Mesenchymal stem cell (in vitro differentiated cells and primary cell): ENCODE measurements around the gene ATG9A.

Source experiments
- DNase-seq: peaks from one replicate; pipeline ENCODE4 v3.0.0-alpha.2; 2013
- H2AFZ ChIP-seq: one replicate; pipeline ENCODE4 v1.6.1; 2013; ENCODE audit warnings: low read depth, mild to moderate bottlenecking, control low read depth, inconsistent platforms, low read length, moderate library complexity
- H2AK5ac ChIP-seq: 2 replicates; pipeline ENCODE4 v1.6.1; 2013; ENCODE audit warnings: low read length, moderate library complexity, mild to moderate bottlenecking, inconsistent platforms; ENCODE audit not compliant: severe bottlenecking
- H2BK120ac ChIP-seq: one replicate; pipeline ENCODE4 v1.6.1; 2013; ENCODE audit warnings: low read depth, mild to moderate bottlenecking, inconsistent platforms, low read length, moderate library complexity
- H2BK12ac ChIP-seq, 2 experiments: one replicate each; pipeline ENCODE4 v1.6.1; 2013; ENCODE audit warnings: inconsistent platforms in 2 of 2, low read length in 2 of 2, mild to moderate bottlenecking in 2 of 2, moderate library complexity in 2 of 2, control low read depth in 1 of 2
- H2BK15ac ChIP-seq: one replicate; pipeline ENCODE4 v1.6.1; 2013; ENCODE audit warnings: mild to moderate bottlenecking, low read depth, inconsistent platforms; ENCODE audit not compliant: poor library complexity, severe bottlenecking
- H2BK5ac ChIP-seq: 2 replicates; pipeline ENCODE4 v1.6.1; 2013; ENCODE audit warnings: low read depth, mild to moderate bottlenecking, low read length, control low read depth, inconsistent platforms; ENCODE audit not compliant: poor library complexity, severe bottlenecking
- H3K14ac ChIP-seq, 2 experiments: one replicate each; pipeline ENCODE4 v1.6.1; 2013; ENCODE audit warnings: inconsistent platforms in 2 of 2, low read length in 2 of 2, control low read depth in 1 of 2, mild to moderate bottlenecking in 1 of 2, moderate library complexity in 1 of 2
- H3K18ac ChIP-seq, 2 experiments: one replicate each; pipeline ENCODE4 v1.6.1; 2013; ENCODE audit warnings: inconsistent platforms in 2 of 2, low read length in 2 of 2, control low read depth in 1 of 2, low read depth in 1 of 2, mild to moderate bottlenecking in 1 of 2
- H3K23ac ChIP-seq, 2 experiments: one replicate each; pipeline ENCODE4 v1.6.1; 2013; ENCODE audit warnings: inconsistent platforms in 2 of 2, low read length in 2 of 2, mild to moderate bottlenecking in 2 of 2, moderate library complexity in 2 of 2, control low read depth in 1 of 2
- H3K27ac ChIP-seq: 2 replicates; pipeline ENCODE4 v1.5.1; 2013; ENCODE audit warnings: mild to moderate bottlenecking, moderate library complexity, low read length, control low read depth, inconsistent platforms; ENCODE audit not compliant: poor library complexity, severe bottlenecking
- H3K27me3 ChIP-seq, 2 experiments: 2 replicates each; pipeline versions ENCODE4 v1.6.1 to v1.7.0; 2013; ENCODE audit warnings: low read length in 2 of 2, mild to moderate bottlenecking in 2 of 2, moderate library complexity in 2 of 2, control low read depth in 1 of 2, inconsistent platforms in 1 of 2; ENCODE audit not compliant: control insufficient read depth in 1 of 2, insufficient read depth in 1 of 2
- H3K36me3 ChIP-seq, 2 experiments: 2 replicates each; pipeline versions ENCODE4 v1.6.1 to v1.7.0; 2013; ENCODE audit warnings: low read length in 2 of 2, control low read depth in 1 of 2, inconsistent platforms in 1 of 2, low read depth in 1 of 2, mild to moderate bottlenecking in 1 of 2; ENCODE audit not compliant: insufficient read depth in 2 of 2, control insufficient read depth in 1 of 2
- H3K4ac ChIP-seq, 2 experiments: one replicate each; pipeline ENCODE4 v1.6.1; 2013; ENCODE audit warnings: inconsistent platforms in 2 of 2, low read length in 2 of 2, mild to moderate bottlenecking in 2 of 2, moderate library complexity in 2 of 2, control low read depth in 1 of 2, low read depth in 1 of 2
- H3K4me1 ChIP-seq: 2 replicates; pipeline ENCODE4 v1.6.1; 2013; ENCODE audit warnings: low read depth, low read length, control low read depth; ENCODE audit not compliant: control insufficient read depth, insufficient read depth
- H3K4me2 ChIP-seq: 2 replicates; pipeline ENCODE4 v1.6.1; 2013; ENCODE audit warnings: low read length, mild to moderate bottlenecking, inconsistent platforms; ENCODE audit not compliant: poor library complexity, severe bottlenecking
- H3K4me3 ChIP-seq, 2 experiments: 2 replicates each; pipeline versions ENCODE4 v1.5.1 to v1.7.0; 2013; ENCODE audit warnings: low read length in 2 of 2, mild to moderate bottlenecking in 2 of 2, control low read depth in 1 of 2, low read depth in 1 of 2; ENCODE audit not compliant: insufficient read depth in 1 of 2
- H3K79me1 ChIP-seq: replicated peaks from 2 replicates; pipeline ENCODE4 v1.6.1; 2013; ENCODE audit warnings: mild to moderate bottlenecking, control low read depth, low read length, inconsistent platforms; ENCODE audit not compliant: poor library complexity, severe bottlenecking
- H3K9ac ChIP-seq: 2 replicates; pipeline ENCODE4 v1.7.0; 2013; ENCODE audit warnings: mild to moderate bottlenecking, low read length, moderate library complexity
- H3K9me3 ChIP-seq: 2 replicates; pipeline ENCODE4 v1.7.0; 2013; ENCODE audit warnings: mild to moderate bottlenecking, low read length; ENCODE audit not compliant: control insufficient read depth
- H4K8ac ChIP-seq: one replicate; pipeline ENCODE4 v1.6.1; 2013; ENCODE audit warnings: inconsistent platforms, mild to moderate bottlenecking, low read length, moderate library complexity
- H4K91ac ChIP-seq: one replicate; pipeline ENCODE4 v1.6.1; 2013; ENCODE audit warnings: mild to moderate bottlenecking, low read length, inconsistent platforms
- WGBS: methylation state at CpG from one replicate; pipeline ENCODE4 v1.1.7; 2013; ENCODE audit warnings: mixed read lengths; 5-methylcytosine and 5-hydroxymethylcytosine counted together

Gene ATG9A

DNA sequence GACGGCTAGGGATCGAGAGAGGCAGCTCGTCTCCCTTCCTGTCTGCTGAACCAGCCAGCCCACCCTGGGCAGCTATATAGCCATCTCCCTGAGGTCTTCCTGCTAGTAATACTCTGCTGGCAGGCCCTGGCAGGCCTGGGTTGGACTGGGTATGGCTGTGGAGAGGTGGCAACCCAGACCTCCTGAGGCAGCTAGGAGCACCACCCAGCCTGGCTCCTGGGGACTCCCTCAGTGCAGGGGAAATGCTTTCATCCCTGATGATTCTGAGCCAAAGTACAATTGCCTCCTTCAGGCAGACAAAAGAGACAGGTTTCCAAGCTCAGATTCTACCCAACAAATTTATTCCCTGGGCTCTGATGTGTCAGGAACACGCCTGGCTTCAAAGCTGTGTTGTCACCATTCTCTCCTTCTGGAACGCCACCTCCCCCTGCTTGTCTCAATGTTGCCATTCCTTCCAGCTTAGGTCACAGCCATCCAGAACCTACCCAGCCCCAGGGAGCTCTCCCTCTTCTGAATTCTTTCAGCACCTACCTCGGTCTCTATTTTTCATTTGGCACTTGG lies 45.0 kb upstream of the ATG9A start:
- Histone ChIP-seq H2BK15ac (no peak overlapping the region), H2BK120ac (no peak overlapping the region), H3K23ac (no peak overlapping the region), H3K27ac (peak overlapping the region; percentile 80), H3K4me2 (no peak overlapping the region), H3K27me3 (peaks cover 0 to 9% of the 10 kb centered on the region in 2 experiments), H3K9ac (peak overlapping the region; percentile 58), H3K4me1 (peaks cover 28% of the 10 kb centered on the region), H3K4me3 (peak overlapping the region in 1 of 2 experiments; percentile 20), H2BK12ac (no peak overlapping the region), H4K8ac (peak overlapping the region; percentile 62), H3K9me3 (no peaks in the 10 kb centered on the region), H4K91ac (peak overlapping the region; percentile 53), H3K4ac (peak overlapping the region; percentile 9 to 52), H2AFZ (peak overlapping the region; percentile 8), H2BK5ac (no peak overlapping the region), H2AK5ac (peak overlapping the region; percentile 24), H3K18ac (peak overlapping the region; percentile 71 to 72), H3K14ac (peak overlapping the region in 1 of 2 experiments; percentile 37), H3K36me3 (no peaks in the 10 kb centered on the region), H3K79me1 (no peaks in the 10 kb centered on the region)
- WGBS, result 2% methylated on average over 2 of the region's 6 CpGs
- peak; percentile 87 for DNase-seq

DNA sequence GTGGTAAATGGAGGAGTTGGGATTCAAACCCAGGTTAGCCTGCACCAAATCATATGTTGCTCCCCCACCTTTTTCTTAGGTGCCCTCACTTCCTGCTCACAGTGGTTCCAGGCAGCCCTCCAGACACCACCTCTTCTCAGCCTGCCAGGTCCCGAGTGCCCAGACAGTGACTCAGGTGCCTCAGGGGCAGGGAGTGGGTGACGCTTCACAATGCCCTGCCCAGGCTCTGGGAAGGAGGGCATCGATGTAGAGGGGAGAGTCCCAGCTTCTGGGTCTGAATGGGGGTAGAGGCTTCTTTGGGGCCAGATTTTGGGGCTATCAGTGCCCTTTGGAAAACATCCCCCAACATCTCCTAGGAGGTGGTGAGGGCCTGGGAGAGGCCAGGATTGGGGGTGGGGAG lies 44.5 kb upstream of the ATG9A start:
- Histone ChIP-seq H3K36me3 (no peaks in the 10 kb centered on the region), H3K27me3 (peaks cover 0 to 11% of the 10 kb centered on the region in 2 experiments), H3K4me2 (no peak overlapping the region), H2AK5ac (peak overlapping the region; percentile 24), H4K8ac (peak overlapping the region; percentile 62), H3K14ac (peak overlapping the region in 1 of 2 experiments; percentile 37), H2BK15ac (no peak overlapping the region), H3K23ac (no peak overlapping the region), H3K4me1 (peaks cover 31% of the 10 kb centered on the region), H4K91ac (peak overlapping the region; percentile 20), H3K27ac (peak overlapping the region; percentile 80), H2BK5ac (peak overlapping the region; percentile 12), H2AFZ (no peak overlapping the region), H3K79me1 (no peaks in the 10 kb centered on the region), H3K9me3 (no peaks in the 10 kb centered on the region), H2BK12ac (no peak overlapping the region), H3K4me3 (no peak overlapping the region), H3K9ac (peak overlapping the region; percentile 58), H2BK120ac (no peak overlapping the region), H3K18ac (no peak overlapping the region), H3K4ac (peak overlapping the region; percentile 9 to 52)
- 73% methylated on average over 2 of the region's 3 CpGs for WGBS
- DNase-seq, result no peak

DNA sequence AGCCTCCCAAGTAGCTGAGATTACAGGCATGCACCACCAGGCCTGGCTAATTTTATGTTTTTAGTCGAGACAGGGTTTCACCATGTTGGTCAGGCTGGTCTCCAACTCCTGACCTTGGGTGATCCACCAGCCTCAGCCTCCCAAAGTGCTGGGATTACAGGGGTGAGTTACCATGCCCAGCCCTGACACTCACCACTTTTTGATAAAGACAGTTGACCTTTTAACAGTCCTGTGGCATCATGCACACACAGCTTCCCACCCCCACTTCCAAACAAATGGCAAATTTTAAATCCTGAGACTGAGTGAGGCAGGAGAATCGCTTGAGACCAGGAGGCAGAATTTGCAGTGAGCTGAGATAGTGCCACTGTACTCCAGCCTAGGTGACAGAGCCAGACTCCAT lies 43.6 kb upstream of the ATG9A start:
- Histone ChIP-seq H2BK120ac (no peak overlapping the region), H3K14ac (no peak overlapping the region), H4K8ac (no peak overlapping the region), H3K9ac (no peak overlapping the region), H2BK12ac (no peak overlapping the region), H4K91ac (no peak overlapping the region), H2AFZ (no peak overlapping the region), H2BK5ac (no peak overlapping the region), H3K18ac (no peak overlapping the region), H3K27ac (no peak overlapping the region), H3K4ac (no peak overlapping the region), H3K79me1 (no peaks in the 10 kb centered on the region), H3K9me3 (no peaks in the 10 kb centered on the region), H2BK15ac (no peak overlapping the region), H3K27me3 (peaks cover 0 to 11% of the 10 kb centered on the region in 2 experiments), H3K36me3 (no peaks in the 10 kb centered on the region), H3K4me1 (peaks cover 26% of the 10 kb centered on the region), H3K4me3 (no peak overlapping the region), H2AK5ac (no peak overlapping the region), H3K4me2 (no peak overlapping the region), H3K23ac (no peak overlapping the region)
- WGBS, result 28% methylated on average over 1 of the region's 2 CpGs
- DNase-seq, result no peak

DNA sequence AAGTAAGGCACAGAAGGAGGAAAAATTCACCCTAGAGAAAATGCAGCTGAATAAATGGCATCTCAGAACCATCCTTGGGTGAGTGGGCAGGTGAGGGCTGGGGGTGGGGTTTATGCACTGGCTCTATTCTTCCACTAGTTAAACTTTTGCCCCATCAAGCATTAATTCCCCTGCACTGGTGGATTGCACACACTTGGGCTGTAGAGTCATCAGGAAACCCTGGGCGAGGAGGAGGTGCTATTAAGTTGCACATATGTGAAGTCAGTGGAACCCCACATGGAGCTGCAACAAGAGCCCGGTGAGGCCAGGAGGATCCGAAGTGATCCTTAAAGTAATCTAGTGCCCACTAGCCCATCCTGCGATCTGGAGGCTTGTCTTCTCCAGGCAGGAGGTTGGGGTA lies 42.9 kb upstream of the ATG9A start:
- no peaks in the 10 kb centered on the region for H3K79me1 ChIP-seq
- no peak overlapping the region for H3K18ac ChIP-seq
- H3K36me3 ChIP-seq, result no peaks in the 10 kb centered on the region
- H3K4me2 ChIP-seq, result no peak overlapping the region
- no peak overlapping the region for H2BK5ac ChIP-seq
- peaks cover 21% of the 10 kb centered on the region for H3K4me1 ChIP-seq
- no peak overlapping the region for H3K27ac ChIP-seq
- H4K8ac ChIP-seq, result no peak overlapping the region
- no peak overlapping the region for H2BK15ac ChIP-seq
- no peak overlapping the region for H4K91ac ChIP-seq
- 91% methylated on average over 4 of the region's 4 CpGs for WGBS
- H2BK12ac ChIP-seq, result no peak overlapping the region
- no peak for DNase-seq
- no peak overlapping the region for H2BK120ac ChIP-seq
- peaks cover 0 to 11% of the 10 kb centered on the region in 2 experiments for H3K27me3 ChIP-seq
- H3K4me3 ChIP-seq, result no peak overlapping the region
- no peak overlapping the region for H3K9ac ChIP-seq
- H3K14ac ChIP-seq, result no peak overlapping the region
- H3K23ac ChIP-seq, result no peak overlapping the region
- H3K4ac ChIP-seq, result no peak overlapping the region
- H2AFZ ChIP-seq, result no peak overlapping the region
- H3K9me3 ChIP-seq, result no peaks in the 10 kb centered on the region
- no peak overlapping the region for H2AK5ac ChIP-seq
